Liver (tissue), 9 donors: ENCODE data around the gene AP1G1. TPM values are rescaled to one million over a fixed set of nuclear protein-coding genes. Genes with fewer than 3 reads are reported as not detected.

Experiments
- DNase-seq: peaks from one replicate; pipeline ENCODE4 v3.0.0-alpha.2; 2017; ENCODE audit warnings: low spot score
- H3K27ac ChIP-seq, 2 donors: one replicate each; pipeline ENCODE4 v1.7.0; 2013; ENCODE audit warnings: inconsistent platforms in 2 of 2, low read length in 2 of 2, control low read depth in 1 of 2, low read depth in 1 of 2, mild to moderate bottlenecking in 1 of 2
- H3K27me3 ChIP-seq, 4 donors: one replicate each; pipeline versions ENCODE4 v1.6.1 to v1.7.0; 2013; ENCODE audit warnings: low read length in 3 of 4, inconsistent platforms in 1 of 4, mild to moderate bottlenecking in 1 of 4, moderate library complexity in 1 of 4; ENCODE audit not compliant: control insufficient read depth in 4 of 4, insufficient read depth in 4 of 4
- H3K36me3 ChIP-seq, 4 donors: one replicate each; pipeline versions ENCODE4 v1.6.1 to v1.7.0; 2013; ENCODE audit warnings: low read length in 3 of 4, mild to moderate bottlenecking in 3 of 4, low read depth in 1 of 4, moderate library complexity in 1 of 4; ENCODE audit not compliant: control insufficient read depth in 4 of 4, insufficient read depth in 3 of 4
- H3K4me1 ChIP-seq, 4 donors: one replicate each; pipeline versions ENCODE4 v1.6.1 to v1.7.0; 2013; ENCODE audit warnings: low read length in 3 of 4, mild to moderate bottlenecking in 3 of 4, moderate library complexity in 1 of 4; ENCODE audit not compliant: control insufficient read depth in 4 of 4, insufficient read depth in 4 of 4
- H3K4me3 ChIP-seq, 3 donors: one replicate each; pipeline versions ENCODE4 v1.6.1 to v1.7.0; 2013; ENCODE audit warnings: low read length in 3 of 3, control low read depth in 1 of 3, low read depth in 1 of 3, mild to moderate bottlenecking in 1 of 3
- H3K9ac ChIP-seq, 2 donors: one replicate each; pipeline ENCODE4 v1.7.0; 2013; ENCODE audit warnings: low read length in 2 of 2, mild to moderate bottlenecking in 2 of 2, moderate library complexity in 2 of 2, control low read depth in 1 of 2, low read depth in 1 of 2
- H3K9me3 ChIP-seq, 4 donors: one replicate each; pipeline versions ENCODE4 v1.6.1 to v1.7.0; 2013; ENCODE audit warnings: low read length in 3 of 4; ENCODE audit not compliant: control insufficient read depth in 4 of 4
- ATF3 ChIP-seq: IDR thresholded peaks from 2 replicates; pipeline ENCODE4 v1.6.1; 2016; ENCODE audit warnings: antibody characterized with exemption
- EGR1 ChIP-seq, 2 donors: IDR thresholded peaks; 2 replicates each; pipeline ENCODE4 v1.6.1; 2016 to 2018; ENCODE audit warnings: antibody characterized with exemption in 2 of 2, low read depth in 2 of 2
- FOXA1 ChIP-seq: IDR thresholded peaks from 2 replicates; pipeline ENCODE4 v1.6.1; 2016; ENCODE audit warnings: antibody characterized with exemption
- FOXA2 ChIP-seq: IDR thresholded peaks from 2 replicates; pipeline ENCODE4 v1.6.1; 2016; ENCODE audit warnings: antibody characterized with exemption
- GABPA ChIP-seq, 2 donors: IDR thresholded peaks in 1 of 2; conservative IDR thresholded peaks in 1 of 2; 2 replicates each; pipeline ENCODE4 v1.6.1; 2016; ENCODE audit warnings: antibody characterized with exemption in 2 of 2, mild to moderate bottlenecking in 1 of 2, moderate library complexity in 1 of 2
- HNF4A ChIP-seq, 2 donors: conservative IDR thresholded peaks; 2 replicates each; pipeline ENCODE4 v1.6.1; 2016; ENCODE audit warnings: antibody characterized with exemption in 2 of 2, mild to moderate bottlenecking in 2 of 2
- HNF4G ChIP-seq: IDR thresholded peaks from 2 replicates; pipeline ENCODE4 v1.6.1; 2016; ENCODE audit warnings: antibody characterized with exemption
- JUND ChIP-seq, 2 donors: IDR thresholded peaks; 2 replicates each; pipeline ENCODE4 v1.6.1; 2016; ENCODE audit warnings: antibody characterized with exemption in 2 of 2
- RXRA ChIP-seq, 2 donors: IDR thresholded peaks; 2 replicates each; pipeline ENCODE4 v1.6.1; 2017 to 2018; ENCODE audit warnings: antibody characterized with exemption in 2 of 2, mild to moderate bottlenecking in 1 of 2
- SP1 ChIP-seq: IDR thresholded peaks from 2 replicates; pipeline ENCODE4 v1.6.1; 2018; ENCODE audit warnings: antibody characterized with exemption, mild to moderate bottlenecking
- TAF1 ChIP-seq: conservative IDR thresholded peaks from 2 replicates; pipeline ENCODE4 v1.6.1; 2016; ENCODE audit warnings: antibody characterized with exemption, mild to moderate bottlenecking
- WGBS: extraction: QIAGEN DNeasy Blood & Tissue Kit; methylation state at CpG from one replicate; pipeline ENCODE4 v1.1.7; 2013; 5-methylcytosine and 5-hydroxymethylcytosine counted together
- polyA plus RNA-seq, 2 donors: library from polyadenylated mRNA; stranded (reverse) in 1 of 2; unstranded in 1 of 2; fragments of 200-250 nt in 1 of 2; fragments of >200 nt in 1 of 2; fragmentation: Nextera tagmentation in 1 of 2; extraction: Ambion mirVana in 1 of 2; gene quantifications; one replicate each; pipeline versions ENCODE4 v1.2.1 to v1.2.3, GENCODE V29; 2013 to 2015
- total RNA-seq, 2 donors: library from RNA; depleted of rRNA; stranded (reverse); fragments of >200 nt; gene quantifications; one replicate each; pipeline ENCODE4 v1.2.3, GENCODE V29; 2014
- TF ChIP-seq, protein P1 (sequence below): IDR thresholded peaks from 2 replicates; pipeline ENCODE4 v1.6.1; 2016; ENCODE audit warnings: antibody characterized with exemption, mild to moderate bottlenecking
- TF ChIP-seq, protein P2 (sequence below): fragments of 150-350 bp; IDR thresholded peaks from 2 replicates; pipeline ENCODE4 v1.5.1; 2017; ENCODE audit warnings: improper control_type of control experiment, low read depth, low read length; ENCODE audit not compliant: missing input control
- donor health status: healthy.
- donor health status: healthy.
- donor health status: healthy.
- donor health status: healthy.
- donor health status: healthy.

AP1G1 gene
- total and polyA plus RNA-seq, 4 donors, result 11.4 to 64.4 (median 32.8) TPM

GRCh38 chr16:71737501-71737900 is 71.1 kb downstream of the AP1G1 start:
- Histone ChIP-seq H3K36me3 (peaks cover 9 to 68% (median 51%) of the 10 kb centered on the region in 4 donors), H3K9ac (no peak overlapping the region), H3K4me3 (no peak overlapping the region), H3K27ac (no peak overlapping the region), H3K27me3 (no peaks in the 10 kb centered on the region), H3K4me1 (no peaks in the 10 kb centered on the region), H3K9me3 (no peaks in the 10 kb centered on the region)
- WGBS, result 98% methylated on average over 6 of the region's 6 CpGs
- TF ChIP-seq, protein P1, sequence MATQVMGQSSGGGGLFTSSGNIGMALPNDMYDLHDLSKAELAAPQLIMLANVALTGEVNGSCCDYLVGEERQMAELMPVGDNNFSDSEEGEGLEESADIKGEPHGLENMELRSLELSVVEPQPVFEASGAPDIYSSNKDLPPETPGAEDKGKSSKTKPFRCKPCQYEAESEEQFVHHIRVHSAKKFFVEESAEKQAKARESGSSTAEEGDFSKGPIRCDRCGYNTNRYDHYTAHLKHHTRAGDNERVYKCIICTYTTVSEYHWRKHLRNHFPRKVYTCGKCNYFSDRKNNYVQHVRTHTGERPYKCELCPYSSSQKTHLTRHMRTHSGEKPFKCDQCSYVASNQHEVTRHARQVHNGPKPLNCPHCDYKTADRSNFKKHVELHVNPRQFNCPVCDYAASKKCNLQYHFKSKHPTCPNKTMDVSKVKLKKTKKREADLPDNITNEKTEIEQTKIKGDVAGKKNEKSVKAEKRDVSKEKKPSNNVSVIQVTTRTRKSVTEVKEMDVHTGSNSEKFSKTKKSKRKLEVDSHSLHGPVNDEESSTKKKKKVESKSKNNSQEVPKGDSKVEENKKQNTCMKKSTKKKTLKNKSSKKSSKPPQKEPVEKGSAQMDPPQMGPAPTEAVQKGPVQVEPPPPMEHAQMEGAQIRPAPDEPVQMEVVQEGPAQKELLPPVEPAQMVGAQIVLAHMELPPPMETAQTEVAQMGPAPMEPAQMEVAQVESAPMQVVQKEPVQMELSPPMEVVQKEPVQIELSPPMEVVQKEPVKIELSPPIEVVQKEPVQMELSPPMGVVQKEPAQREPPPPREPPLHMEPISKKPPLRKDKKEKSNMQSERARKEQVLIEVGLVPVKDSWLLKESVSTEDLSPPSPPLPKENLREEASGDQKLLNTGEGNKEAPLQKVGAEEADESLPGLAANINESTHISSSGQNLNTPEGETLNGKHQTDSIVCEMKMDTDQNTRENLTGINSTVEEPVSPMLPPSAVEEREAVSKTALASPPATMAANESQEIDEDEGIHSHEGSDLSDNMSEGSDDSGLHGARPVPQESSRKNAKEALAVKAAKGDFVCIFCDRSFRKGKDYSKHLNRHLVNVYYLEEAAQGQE, result no peak
- TF ChIP-seq FOXA1 (no peak), HNF4A (conservative IDR thresholded peaks at IDR 0.05) (no peak), HNF4G (no peak), ATF3 (no peak)
- TF ChIP-seq, protein P2, sequence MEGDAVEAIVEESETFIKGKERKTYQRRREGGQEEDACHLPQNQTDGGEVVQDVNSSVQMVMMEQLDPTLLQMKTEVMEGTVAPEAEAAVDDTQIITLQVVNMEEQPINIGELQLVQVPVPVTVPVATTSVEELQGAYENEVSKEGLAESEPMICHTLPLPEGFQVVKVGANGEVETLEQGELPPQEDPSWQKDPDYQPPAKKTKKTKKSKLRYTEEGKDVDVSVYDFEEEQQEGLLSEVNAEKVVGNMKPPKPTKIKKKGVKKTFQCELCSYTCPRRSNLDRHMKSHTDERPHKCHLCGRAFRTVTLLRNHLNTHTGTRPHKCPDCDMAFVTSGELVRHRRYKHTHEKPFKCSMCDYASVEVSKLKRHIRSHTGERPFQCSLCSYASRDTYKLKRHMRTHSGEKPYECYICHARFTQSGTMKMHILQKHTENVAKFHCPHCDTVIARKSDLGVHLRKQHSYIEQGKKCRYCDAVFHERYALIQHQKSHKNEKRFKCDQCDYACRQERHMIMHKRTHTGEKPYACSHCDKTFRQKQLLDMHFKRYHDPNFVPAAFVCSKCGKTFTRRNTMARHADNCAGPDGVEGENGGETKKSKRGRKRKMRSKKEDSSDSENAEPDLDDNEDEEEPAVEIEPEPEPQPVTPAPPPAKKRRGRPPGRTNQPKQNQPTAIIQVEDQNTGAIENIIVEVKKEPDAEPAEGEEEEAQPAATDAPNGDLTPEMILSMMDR, result no peak
- DNase-seq, result no peak

DNA sequence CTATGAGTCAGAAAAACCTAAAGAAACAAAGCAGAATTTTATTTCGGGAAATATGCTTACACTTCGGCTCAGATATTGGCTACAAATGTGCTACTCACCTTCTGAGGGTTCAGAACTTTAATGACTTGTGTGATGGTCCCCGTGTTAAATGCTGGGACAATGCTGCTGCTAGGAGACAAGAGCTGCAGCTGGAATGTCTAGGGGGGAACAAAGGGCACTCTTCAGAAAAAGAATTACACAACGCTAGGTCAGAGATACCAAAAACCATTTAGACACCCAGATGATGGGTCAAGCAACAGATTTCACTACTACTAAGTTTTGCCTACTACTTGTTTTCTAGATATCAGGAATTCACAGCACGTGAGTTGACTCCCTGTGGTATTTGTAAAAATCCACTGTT is 74.1 kb downstream of the AP1G1 start:
- no peak overlapping the region for H3K4me3 ChIP-seq
- no peak overlapping the region for H3K9ac ChIP-seq
- no peaks in the 10 kb centered on the region for H3K27me3 ChIP-seq
- no peaks in the 10 kb centered on the region for H3K4me1 ChIP-seq
- no peaks in the 10 kb centered on the region for H3K9me3 ChIP-seq
- DNase-seq, result no peak
- peaks cover 13 to 67% (median 52%) of the 10 kb centered on the region in 4 donors for H3K36me3 ChIP-seq
- 83% methylated on average over 5 of the region's 5 CpGs for WGBS
- TF ChIP-seq TAF1, result no peak
- no peak for TF ChIP-seq JUND (IDR thresholded peaks at IDR 0.05)
- TF ChIP-seq, protein P1, result no peak
- TF ChIP-seq FOXA2, result no peak
- TF ChIP-seq, protein P2, result no peak
- no peak for TF ChIP-seq SP1
- TF ChIP-seq EGR1 (IDR thresholded peaks at IDR 0.05; ENCODE audit: low read depth in 2 of 2), result no peak
- no peak for TF ChIP-seq RXRA (IDR thresholded peaks at IDR 0.05)
- TF ChIP-seq GABPA (IDR thresholded peaks at IDR 0.05 in 1 of 2, conservative IDR thresholded peaks at IDR 0.05 in 1 of 2), result no peak
- no peak overlapping the region for H3K27ac ChIP-seq
